HEK293 (cell line): ENCODE data around the gene UCHL1.

Experiments
- CTCF ChIA-PET: fragments of 350-600 bp; formaldehyde crosslinking; extraction: SDS; loops from one replicate; lab custom pipeline; 2021; ENCODE audit warnings: antibody characterized with exemption; lab: Yijun Ruan, JAX
- POLR2A ChIA-PET: fragments of 300-600 bp; formaldehyde crosslinking; extraction: SDS; loops from one replicate; lab custom pipeline; 2020; ENCODE audit warnings: antibody characterized with exemption, inconsistent platforms; lab: Yijun Ruan, JAX
- H3K27ac ChIP-seq: fragments of 200-500 bp; sonication (Bioruptor generic); 2 replicates; pipeline ENCODE4 v1.5.1; 2014; ENCODE audit warnings: low read depth, low read length, control low read depth, inconsistent platforms; ENCODE audit errors: extremely low read depth
- H3K36me3 ChIP-seq, 2 experiments: fragments of 200-500 bp in 1 of 2; sonication (Bioruptor generic) in 1 of 2; 1 replicate in 1 of 2; 2 replicates in 1 of 2; pipeline ENCODE4 v1.5.1; 2014 to 2017; ENCODE audit warnings: inconsistent platforms in 2 of 2, low read length in 2 of 2; ENCODE audit not compliant: control insufficient read depth in 2 of 2, insufficient read depth in 1 of 2
- H3K4me1 ChIP-seq: fragments of 200-500 bp; sonication (Bioruptor generic); 2 replicates; pipeline ENCODE4 v1.5.1; 2014; ENCODE audit warnings: mild to moderate bottlenecking, low read length, inconsistent platforms; ENCODE audit not compliant: control insufficient read depth, insufficient read depth
- H3K4me3 ChIP-seq: 2 replicates; pipeline ENCODE4 v1.5.1; 2011; ENCODE audit warnings: low read depth, mild to moderate bottlenecking, control low read depth, low read length, moderate library complexity
- H3K9me3 ChIP-seq: fragments of 200-500 bp; sonication (Bioruptor generic); 2 replicates; pipeline ENCODE4 v1.5.1; 2014; ENCODE audit warnings: low read depth, low read length, inconsistent platforms; ENCODE audit not compliant: control insufficient read depth, insufficient read depth
- AEBP2 ChIP-seq: fragments of 450-650 bp; formaldehyde crosslinking; IDR thresholded peaks from 2 replicates; pipeline ENCODE4 v1.5.1; 2016; ENCODE audit warnings: missing biosample characterization, missing genetic modification characterization, borderline replicate concordance
- MEIS1 ChIP-seq: sonication (generic); formaldehyde crosslinking; IDR thresholded peaks from 2 replicates; pipeline ENCODE4 v1.8.1; 2022; ENCODE audit warnings: missing genetic modification reagents, mild to moderate bottlenecking, borderline replicate concordance
- MZF1 ChIP-seq: fragments of 450-650 bp; formaldehyde crosslinking; IDR thresholded peaks from 2 replicates; pipeline ENCODE4 v1.5.1; 2017; ENCODE audit warnings: missing biosample characterization, missing genetic modification characterization, borderline replicate concordance
- OVOL3 ChIP-seq: fragments of 450-650 bp; formaldehyde crosslinking; IDR thresholded peaks from 2 replicates; pipeline ENCODE4 v1.5.1; 2016; ENCODE audit warnings: missing biosample characterization, missing genetic modification characterization
- RBAK ChIP-seq: fragments of 450-650 bp; formaldehyde crosslinking; IDR thresholded peaks from 2 replicates; pipeline ENCODE4 v1.5.1; 2016; ENCODE audit warnings: missing biosample characterization, missing genetic modification characterization
- SCRT2 ChIP-seq: fragments of 450-650 bp; formaldehyde crosslinking; IDR thresholded peaks from 2 replicates; pipeline ENCODE4 v1.5.1; 2016; ENCODE audit warnings: missing biosample characterization, missing genetic modification characterization
- SP2 ChIP-seq: fragments of 450-650 bp; formaldehyde crosslinking; IDR thresholded peaks from 2 replicates; pipeline ENCODE4 v1.5.1; 2016; ENCODE audit warnings: missing biosample characterization, missing genetic modification characterization
- ZBTB6 ChIP-seq: fragments of 450-650 bp; formaldehyde crosslinking; IDR thresholded peaks from 2 replicates; pipeline ENCODE4 v1.5.1; 2017; ENCODE audit warnings: missing biosample characterization, missing genetic modification characterization
- ZNF10 ChIP-seq: fragments of 450-650 bp; formaldehyde crosslinking; IDR thresholded peaks from 2 replicates; pipeline ENCODE4 v1.5.1; 2017; ENCODE audit warnings: missing biosample characterization, missing genetic modification characterization
- ZNF133 ChIP-seq: fragments of 450-650 bp; formaldehyde crosslinking; IDR thresholded peaks from 2 replicates; pipeline ENCODE4 v1.5.1; 2016; ENCODE audit warnings: missing biosample characterization, missing genetic modification characterization
- ZNF138 ChIP-seq: fragments of 450-650 bp; formaldehyde crosslinking; IDR thresholded peaks from 2 replicates; pipeline ENCODE4 v1.5.1; 2016; ENCODE audit warnings: missing biosample characterization, missing genetic modification characterization, borderline replicate concordance
- ZNF174 ChIP-seq: fragments of 450-650 bp; formaldehyde crosslinking; IDR thresholded peaks from 2 replicates; pipeline ENCODE4 v1.5.0; 2017; ENCODE audit warnings: missing biosample characterization, mild to moderate bottlenecking, missing genetic modification characterization
- ZNF202 ChIP-seq: fragments of 450-650 bp; formaldehyde crosslinking; IDR thresholded peaks from 2 replicates; pipeline ENCODE4 v1.5.1; 2016; ENCODE audit warnings: missing biosample characterization, missing genetic modification characterization, borderline replicate concordance
- ZNF266 ChIP-seq: fragments of 450-650 bp; formaldehyde crosslinking; IDR thresholded peaks from 2 replicates; pipeline ENCODE4 v1.5.1; 2016; ENCODE audit warnings: missing biosample characterization, missing genetic modification characterization, low read depth
- ZNF292 ChIP-seq: fragments of 450-650 bp; formaldehyde crosslinking; IDR thresholded peaks from 2 replicates; pipeline ENCODE4 v1.5.1; 2016; ENCODE audit warnings: low read depth, missing biosample characterization, missing genetic modification characterization, borderline replicate concordance
- ZNF362 ChIP-seq: fragments of 450-650 bp; formaldehyde crosslinking; IDR thresholded peaks from 2 replicates; pipeline ENCODE4 v1.5.1; 2016; ENCODE audit warnings: missing biosample characterization, missing genetic modification characterization
- ZNF560 ChIP-seq: fragments of 450-650 bp; formaldehyde crosslinking; IDR thresholded peaks from 2 replicates; pipeline ENCODE4 v1.5.1; 2017; ENCODE audit warnings: missing biosample characterization, missing genetic modification characterization, borderline replicate concordance
- ZNF571 ChIP-seq: fragments of 450-650 bp; formaldehyde crosslinking; IDR thresholded peaks from 2 replicates; pipeline ENCODE4 v1.5.0; 2017; ENCODE audit warnings: missing biosample characterization, missing genetic modification characterization
- ZNF621 ChIP-seq: fragments of 450-650 bp; formaldehyde crosslinking; IDR thresholded peaks from 2 replicates; pipeline ENCODE4 v1.5.1; 2017; ENCODE audit warnings: missing biosample characterization, missing genetic modification characterization
- ZNF624 ChIP-seq: fragments of 450-650 bp; formaldehyde crosslinking; IDR thresholded peaks from 2 replicates; pipeline ENCODE4 v1.5.1; 2017; ENCODE audit warnings: missing biosample characterization, missing genetic modification characterization
- ZNF768 ChIP-seq: fragments of 450-650 bp; formaldehyde crosslinking; IDR thresholded peaks from 2 replicates; pipeline ENCODE4 v1.5.1; 2018; ENCODE audit warnings: missing biosample characterization, mild to moderate bottlenecking, missing genetic modification characterization
- ZNF792 ChIP-seq: fragments of 450-650 bp; formaldehyde crosslinking; IDR thresholded peaks from 2 replicates; pipeline ENCODE4 v1.5.1; 2016; ENCODE audit warnings: missing biosample characterization, missing genetic modification characterization
- TF ChIP-seq, protein P1 (sequence below): fragments of 450-650 bp; formaldehyde crosslinking; conservative IDR thresholded peaks from 2 replicates; pipeline ENCODE4 v1.5.1; 2016; ENCODE audit warnings: low read depth, missing biosample characterization, missing genetic modification characterization
- TF ChIP-seq, protein P2 (sequence below): fragments of 450-650 bp; formaldehyde crosslinking; IDR thresholded peaks from 2 replicates; pipeline ENCODE4 v1.5.1; 2017; ENCODE audit warnings: missing biosample characterization, mild to moderate bottlenecking, missing genetic modification characterization, moderate library complexity
- TF ChIP-seq, protein P3 (sequence below): fragments of 450-650 bp; formaldehyde crosslinking; IDR thresholded peaks from 2 replicates; pipeline ENCODE4 v1.5.1; 2017; ENCODE audit warnings: missing biosample characterization, missing genetic modification characterization

The UCHL1 gene

DNA sequence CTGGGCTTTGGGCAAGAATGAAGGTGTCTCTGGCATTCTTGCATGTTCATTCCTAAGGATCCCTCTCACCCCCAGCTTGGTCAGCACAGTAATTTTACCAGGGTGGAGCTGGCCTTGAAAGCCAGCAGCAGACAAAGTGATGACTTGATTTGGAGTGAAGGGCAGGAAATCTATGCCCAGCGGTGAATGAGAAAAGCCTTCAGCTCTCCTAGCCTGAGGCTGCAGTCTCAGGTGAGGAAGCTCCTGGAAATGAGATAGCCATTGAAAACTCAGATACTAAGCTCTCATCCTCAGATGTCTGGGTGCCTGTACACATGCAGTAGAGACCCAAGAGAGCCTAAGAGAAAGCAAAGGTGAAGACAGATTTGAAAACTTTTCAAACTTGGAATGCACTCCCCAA, 10.7 kb upstream of the UCHL1 start (continued):
- TF ChIP-seq, protein P1, sequence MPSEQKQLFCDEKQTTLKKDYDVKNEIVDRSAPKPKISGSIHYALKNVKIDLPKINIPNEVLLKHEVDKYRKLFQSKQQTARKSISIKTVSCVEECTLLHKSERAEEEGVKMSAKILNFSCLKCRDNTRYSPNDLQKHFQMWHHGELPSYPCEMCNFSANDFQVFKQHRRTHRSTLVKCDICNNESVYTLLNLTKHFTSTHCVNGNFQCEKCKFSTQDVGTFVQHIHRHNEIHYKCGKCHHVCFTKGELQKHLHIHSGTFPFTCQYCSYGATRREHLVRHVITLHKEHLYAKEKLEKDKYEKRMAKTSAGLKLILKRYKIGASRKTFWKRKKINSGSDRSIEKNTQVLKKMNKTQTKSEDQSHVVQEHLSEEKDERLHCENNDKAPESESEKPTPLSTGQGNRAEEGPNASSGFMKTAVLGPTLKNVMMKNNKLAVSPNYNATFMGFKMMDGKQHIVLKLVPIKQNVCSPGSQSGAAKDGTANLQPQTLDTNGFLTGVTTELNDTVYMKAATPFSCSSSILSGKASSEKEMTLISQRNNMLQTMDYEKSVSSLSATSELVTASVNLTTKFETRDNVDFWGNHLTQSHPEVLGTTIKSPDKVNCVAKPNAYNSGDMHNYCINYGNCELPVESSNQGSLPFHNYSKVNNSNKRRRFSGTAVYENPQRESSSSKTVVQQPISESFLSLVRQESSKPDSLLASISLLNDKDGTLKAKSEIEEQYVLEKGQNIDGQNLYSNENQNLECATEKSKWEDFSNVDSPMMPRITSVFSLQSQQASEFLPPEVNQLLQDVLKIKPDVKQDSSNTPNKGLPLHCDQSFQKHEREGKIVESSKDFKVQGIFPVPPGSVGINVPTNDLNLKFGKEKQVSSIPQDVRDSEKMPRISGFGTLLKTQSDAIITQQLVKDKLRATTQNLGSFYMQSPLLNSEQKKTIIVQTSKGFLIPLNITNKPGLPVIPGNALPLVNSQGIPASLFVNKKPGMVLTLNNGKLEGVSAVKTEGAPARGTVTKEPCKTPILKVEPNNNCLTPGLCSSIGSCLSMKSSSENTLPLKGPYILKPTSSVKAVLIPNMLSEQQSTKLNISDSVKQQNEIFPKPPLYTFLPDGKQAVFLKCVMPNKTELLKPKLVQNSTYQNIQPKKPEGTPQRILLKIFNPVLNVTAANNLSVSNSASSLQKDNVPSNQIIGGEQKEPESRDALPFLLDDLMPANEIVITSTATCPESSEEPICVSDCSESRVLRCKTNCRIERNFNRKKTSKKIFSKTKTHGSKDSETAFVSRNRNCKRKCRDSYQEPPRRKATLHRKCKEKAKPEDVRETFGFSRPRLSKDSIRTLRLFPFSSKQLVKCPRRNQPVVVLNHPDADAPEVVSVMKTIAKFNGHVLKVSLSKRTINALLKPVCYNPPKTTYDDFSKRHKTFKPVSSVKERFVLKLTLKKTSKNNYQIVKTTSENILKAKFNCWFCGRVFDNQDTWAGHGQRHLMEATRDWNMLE (tag by site-specific recombination): no peak
- no peak for TF ChIP-seq ZNF266 (tag by site-specific recombination)
- TF ChIP-seq MEIS1 (CRISPR knock-in tag): no peak
- TF ChIP-seq, protein P2, sequence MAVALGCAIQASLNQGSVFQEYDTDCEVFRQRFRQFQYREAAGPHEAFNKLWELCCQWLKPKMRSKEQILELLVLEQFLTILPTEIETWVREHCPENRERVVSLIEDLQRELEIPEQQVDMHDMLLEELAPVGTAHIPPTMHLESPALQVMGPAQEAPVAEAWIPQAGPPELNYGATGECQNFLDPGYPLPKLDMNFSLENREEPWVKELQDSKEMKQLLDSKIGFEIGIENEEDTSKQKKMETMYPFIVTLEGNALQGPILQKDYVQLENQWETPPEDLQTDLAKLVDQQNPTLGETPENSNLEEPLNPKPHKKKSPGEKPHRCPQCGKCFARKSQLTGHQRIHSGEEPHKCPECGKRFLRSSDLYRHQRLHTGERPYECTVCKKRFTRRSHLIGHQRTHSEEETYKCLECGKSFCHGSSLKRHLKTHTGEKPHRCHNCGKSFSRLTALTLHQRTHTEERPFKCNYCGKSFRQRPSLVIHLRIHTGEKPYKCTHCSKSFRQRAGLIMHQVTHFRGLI (tag by site-specific recombination): no peak
- no peak for TF ChIP-seq ZNF202 (tag by site-specific recombination)

DNA sequence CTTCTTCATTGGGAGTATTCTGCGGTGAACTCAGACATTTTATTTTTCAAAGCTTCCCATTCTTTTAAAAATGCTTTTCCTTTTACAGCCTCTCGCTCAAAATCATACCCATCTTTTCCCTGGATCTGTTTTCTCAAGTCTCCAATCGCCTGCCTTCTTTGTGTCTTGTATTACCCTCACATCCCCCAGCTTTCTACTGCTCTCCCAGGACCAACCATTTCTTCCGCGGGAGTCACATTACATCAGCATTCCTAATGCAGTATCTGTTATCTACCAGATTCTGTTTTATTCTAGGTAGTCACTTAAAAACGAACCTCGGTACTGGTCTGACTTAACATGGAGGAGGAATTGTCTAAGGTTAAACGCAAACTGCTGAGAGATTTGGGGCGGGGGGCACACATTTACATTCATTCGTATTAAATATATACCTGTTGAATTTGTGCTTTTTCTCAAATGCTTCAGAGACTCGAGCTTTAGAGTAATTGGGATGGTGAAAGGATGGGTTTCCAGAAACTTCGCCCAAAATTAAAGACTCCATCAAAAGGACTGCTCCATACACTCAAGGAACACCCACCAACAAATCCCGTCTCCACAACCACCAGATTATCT, 493 bp upstream of the UCHL1 start:
- ChIA-PET CTCF (interaction anchor here (0.7 to 1.3 kb wide), 2 partner anchors 8 to 15 kb away, joined by 3 read pairs; no protein-coding TSS in a partner anchor), POLR2A (interaction anchor here (0.6 to 2.4 kb wide), 16 partner anchors 10 to 734 kb away, joined by 3 to 25 read pairs (median 4); partner anchors contain the start of genes APBB2 and SLC30A9)
- H3K4me3 ChIP-seq: peak overlapping the region; percentile 50; the same call in 1 of the 2 replicates
- H3K27ac ChIP-seq: no peak overlapping the region; the same call in 1 of the 2 replicates
- peaks cover 3 to 36% of the 10 kb centered on the region in 2 experiments for H3K36me3 ChIP-seq
- H3K4me1 ChIP-seq: no peaks in the 10 kb centered on the region
- H3K9me3 ChIP-seq: no peaks in the 10 kb centered on the region
- TF ChIP-seq ZNF621 (tag by site-specific recombination) (no peak), RBAK (tag by site-specific recombination) (no peak), ZNF138 (tag by site-specific recombination) (no peak), OVOL3 (tag by site-specific recombination) (no peak), MZF1 (no peak), ZNF571 (no peak), ZNF174 (tag by site-specific recombination) (no peak), ZNF362 (tag by site-specific recombination) (no peak), AEBP2 (no peak), ZNF768 (no peak), ZNF560 (tag by site-specific recombination) (no peak), ZNF292 (tag by site-specific recombination) (no peak), SCRT2 (tag by site-specific recombination) (peak; percentile 85), ZNF10 (tag by site-specific recombination) (no peak), ZNF792 (tag by site-specific recombination) (no peak), SP2 (tag by site-specific recombination) (no peak), ZBTB6 (tag by site-specific recombination) (peak; percentile 3; the same call in 1 of the 2 replicates), ZNF133 (no peak), ZNF624 (tag by site-specific recombination) (no peak)
- TF ChIP-seq, protein P3, sequence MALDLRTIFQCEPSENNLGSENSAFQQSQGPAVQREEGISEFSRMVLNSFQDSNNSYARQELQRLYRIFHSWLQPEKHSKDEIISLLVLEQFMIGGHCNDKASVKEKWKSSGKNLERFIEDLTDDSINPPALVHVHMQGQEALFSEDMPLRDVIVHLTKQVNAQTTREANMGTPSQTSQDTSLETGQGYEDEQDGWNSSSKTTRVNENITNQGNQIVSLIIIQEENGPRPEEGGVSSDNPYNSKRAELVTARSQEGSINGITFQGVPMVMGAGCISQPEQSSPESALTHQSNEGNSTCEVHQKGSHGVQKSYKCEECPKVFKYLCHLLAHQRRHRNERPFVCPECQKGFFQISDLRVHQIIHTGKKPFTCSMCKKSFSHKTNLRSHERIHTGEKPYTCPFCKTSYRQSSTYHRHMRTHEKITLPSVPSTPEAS (tag by site-specific recombination): no peak
